H9 (cell line): ENCODE results near the gene SFTPB. TPM values are rescaled to one million over a fixed set of nuclear protein-coding genes. Genes with fewer than 3 reads are reported as not detected.

Source experiments
- DNase-seq: peaks from one replicate; pipeline ENCODE4 v3.0.0-alpha.2; 2017
- H2AFZ ChIP-seq: one replicate; pipeline ENCODE4 v1.6.1; 2013; ENCODE audit warnings: mild to moderate bottlenecking, low read length, control low read depth, moderate library complexity
- H2AK5ac ChIP-seq: 2 replicates; pipeline ENCODE4 v1.6.1; 2013; ENCODE audit warnings: low read length, control low read depth, mixed read lengths; ENCODE audit not compliant: insufficient read length
- H2BK120ac ChIP-seq: one replicate; pipeline ENCODE4 v1.6.1; 2013; ENCODE audit warnings: low read depth, mild to moderate bottlenecking, low read length, control low read depth, inconsistent platforms; ENCODE audit not compliant: poor library complexity, severe bottlenecking
- H2BK12ac ChIP-seq: 2 replicates; pipeline ENCODE4 v1.6.1; 2013; ENCODE audit warnings: low read length, control low read depth, mixed read lengths, low read depth; ENCODE audit not compliant: insufficient read length
- H2BK15ac ChIP-seq: 2 replicates; pipeline ENCODE4 v1.6.1; 2013; ENCODE audit warnings: low read depth, low read length, control low read depth
- H2BK20ac ChIP-seq: one replicate; pipeline ENCODE4 v1.6.1; 2013; ENCODE audit warnings: low read depth, mild to moderate bottlenecking, low read length, control low read depth, inconsistent platforms; ENCODE audit not compliant: poor library complexity, severe bottlenecking
- H2BK5ac ChIP-seq: 2 replicates; pipeline ENCODE4 v1.6.1; 2013; ENCODE audit warnings: low read length, control low read depth, mixed read lengths; ENCODE audit not compliant: insufficient read length
- H3K14ac ChIP-seq: 2 replicates; pipeline ENCODE4 v1.6.1; 2013; ENCODE audit warnings: low read length, control low read depth; ENCODE audit not compliant: insufficient read depth
- H3K18ac ChIP-seq: 2 replicates; pipeline ENCODE4 v1.6.1; 2013; ENCODE audit warnings: low read depth, mild to moderate bottlenecking, mixed read lengths, low read length, control low read depth; ENCODE audit not compliant: insufficient read length
- H3K23ac ChIP-seq: 2 replicates; pipeline ENCODE4 v1.6.1; 2013; ENCODE audit warnings: low read length, control low read depth, mixed read lengths, low read depth; ENCODE audit not compliant: insufficient read length
- H3K23me2 ChIP-seq: 2 replicates; pipeline ENCODE4 v1.6.1; 2013; ENCODE audit warnings: low read depth, mild to moderate bottlenecking, mixed read lengths, low read length, control low read depth; ENCODE audit not compliant: insufficient read length, poor library complexity, severe bottlenecking
- H3K27ac ChIP-seq: 2 replicates; pipeline ENCODE4 v1.5.1; 2013; ENCODE audit warnings: low read length, control low read depth, mixed read lengths, low read depth; ENCODE audit not compliant: insufficient read length
- H3K27me3 ChIP-seq: 2 replicates; pipeline ENCODE4 v1.6.1; 2013; ENCODE audit warnings: low read length, control low read depth, inconsistent platforms; ENCODE audit not compliant: insufficient read depth
- H3K4ac ChIP-seq: 2 replicates; pipeline ENCODE4 v1.6.1; 2013; ENCODE audit warnings: low read depth, mild to moderate bottlenecking, control low read depth, inconsistent platforms, low read length, moderate library complexity
- H3K4me1 ChIP-seq: 2 replicates; pipeline ENCODE4 v1.6.1; 2013; ENCODE audit warnings: low read length, control low read depth, inconsistent platforms; ENCODE audit not compliant: insufficient read depth
- H3K4me2 ChIP-seq: 2 replicates; pipeline ENCODE4 v1.6.1; 2013; ENCODE audit warnings: low read length, control low read depth, mixed read lengths; ENCODE audit not compliant: insufficient read length, insufficient read depth
- H3K56ac ChIP-seq: 2 replicates; pipeline ENCODE4 v1.6.1; 2013; ENCODE audit warnings: low read depth, mild to moderate bottlenecking, mixed read lengths, low read length, control low read depth; ENCODE audit not compliant: insufficient read length
- H3K79me1 ChIP-seq: 2 replicates; pipeline ENCODE4 v1.6.1; 2013; ENCODE audit warnings: low read depth, mild to moderate bottlenecking, moderate library complexity, low read length, control low read depth, inconsistent platforms; ENCODE audit not compliant: insufficient read depth, poor library complexity, severe bottlenecking
- H3K79me2 ChIP-seq: 2 replicates; pipeline ENCODE4 v1.6.1; 2013; ENCODE audit warnings: low read length, control low read depth, inconsistent platforms; ENCODE audit not compliant: insufficient read depth
- H3K9ac ChIP-seq: 2 replicates; pipeline ENCODE4 v1.6.1; 2013; ENCODE audit warnings: low read length, control low read depth, mixed read lengths; ENCODE audit not compliant: insufficient read length; ENCODE audit errors: extremely low read depth
- H3K9me3 ChIP-seq: one replicate; pipeline ENCODE4 v1.6.1; 2013; ENCODE audit warnings: low read depth, low read length, inconsistent platforms; ENCODE audit not compliant: control insufficient read depth
- H3T11ph ChIP-seq: one replicate; pipeline ENCODE4 v1.6.1; 2013; ENCODE audit warnings: mild to moderate bottlenecking, low read length, control low read depth, inconsistent platforms
- H4K20me1 ChIP-seq: one replicate; pipeline ENCODE4 v1.6.1; 2013; ENCODE audit not compliant: control insufficient read depth, insufficient read length, insufficient read depth
- H4K5ac ChIP-seq: 2 replicates; pipeline ENCODE4 v1.6.1; 2013; ENCODE audit warnings: low read depth, mild to moderate bottlenecking, mixed read lengths, low read length, control low read depth; ENCODE audit not compliant: insufficient read length
- H4K8ac ChIP-seq: replicated peaks from 2 replicates; pipeline ENCODE4 v1.6.1; 2013; ENCODE audit warnings: low read length, control low read depth, mixed read lengths, low read depth; ENCODE audit not compliant: insufficient read length
- H4K91ac ChIP-seq: 2 replicates; pipeline ENCODE4 v1.6.1; 2013; ENCODE audit warnings: low read depth, mild to moderate bottlenecking, moderate library complexity, mixed read lengths, low read length, control low read depth; ENCODE audit not compliant: insufficient read length
- H3K27ac Mint-ChIP-seq, 3 experiments: 2 replicates in 2 of 3; 3 replicates in 1 of 3; pipeline ENCODE4 v1.8.0; 2020 to 2021; ENCODE audit warnings: mixed read lengths in 3 of 3, mild to moderate bottlenecking in 1 of 3, moderate library complexity in 1 of 3
- H3K27me3 Mint-ChIP-seq: 2 replicates; pipeline ENCODE4 v1.8.0; 2021; ENCODE audit warnings: low read depth, mild to moderate bottlenecking, moderate library complexity, mixed read lengths
- H3K36me3 Mint-ChIP-seq, 3 experiments: 2 replicates in 2 of 3; 3 replicates in 1 of 3; pipeline ENCODE4 v1.8.0; 2020 to 2021; ENCODE audit warnings: low read depth in 3 of 3, mixed read lengths in 3 of 3; ENCODE audit not compliant: insufficient read depth in 1 of 3
- H3K4me1 Mint-ChIP-seq, 2 experiments: 2 replicates each; pipeline ENCODE4 v1.8.0; 2020; ENCODE audit warnings: mixed read lengths in 2 of 2
- H3K4me3 Mint-ChIP-seq, 2 experiments: 2 replicates in 1 of 2; 3 replicates in 1 of 2; pipeline ENCODE4 v1.8.0; 2020 to 2021; ENCODE audit warnings: mild to moderate bottlenecking in 2 of 2, mixed read lengths in 2 of 2, moderate library complexity in 1 of 2
- H3K9me3 Mint-ChIP-seq, 2 experiments: 2 replicates in 1 of 2; 3 replicates in 1 of 2; pipeline ENCODE4 v1.8.0; 2020; ENCODE audit warnings: mild to moderate bottlenecking in 2 of 2, mixed read lengths in 2 of 2, moderate library complexity in 1 of 2
- WGBS: extraction: QIAGEN DNeasy Blood & Tissue Kit; methylation state at CpG from one replicate; pipeline ENCODE4 v1.1.7; 2013; ENCODE audit warnings: missing lambda C conversion rate, low lambda C conversion rate, mixed read lengths; ENCODE audit not compliant: insufficient read length; ENCODE audit errors: extremely low coverage; 5-methylcytosine and 5-hydroxymethylcytosine counted together
- total RNA-seq: library from RNA; stranded (reverse); gene quantifications from 2 replicates; pipeline ENCODE4 v1.2.1, GENCODE V29; 2021
- TF ChIP-seq, protein P1 (sequence below): fragments of 200-600 bp; sonication (generic); conservative IDR thresholded peaks from 3 replicates; pipeline ENCODE4 v1.8.0; 2021; ENCODE audit warnings: antibody characterized with exemption, mild to moderate bottlenecking

SFTPB gene
- total RNA-seq, 1 experiment from 2014 or later = not detected

DNA sequence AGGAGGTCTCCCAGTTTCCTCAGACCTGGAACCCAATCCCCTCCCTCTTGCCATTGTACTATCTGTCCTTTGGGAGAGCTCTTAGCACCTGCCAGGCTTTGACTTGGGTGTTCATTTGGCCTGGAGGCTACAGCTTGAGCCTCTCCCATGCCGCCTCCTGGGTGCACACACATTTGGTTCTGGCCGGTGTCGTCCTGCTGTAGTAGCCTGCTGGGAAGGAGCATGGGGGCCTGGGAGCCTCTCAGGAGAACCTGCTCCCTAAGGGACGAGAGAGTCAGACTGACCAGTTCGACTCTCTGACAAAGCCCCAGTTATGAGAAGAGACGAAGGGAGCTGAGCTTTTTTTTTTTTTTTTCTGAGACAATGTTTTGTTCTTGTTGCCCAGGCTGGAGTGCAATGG is 7.4 kb upstream of the SFTPB start:
- no peak overlapping the region for H2AFZ ChIP-seq
- H2AK5ac ChIP-seq = no peak overlapping the region
- H3K23ac ChIP-seq = no peak overlapping the region
- no peaks in the 10 kb centered on the region; a peak in 1 of 5 replicates for H3K9me3 Mint-ChIP-seq
- H2BK5ac ChIP-seq = no peak overlapping the region
- no peaks in the 10 kb centered on the region for H3K4me1 ChIP-seq
- no peak overlapping the region for H3K4ac ChIP-seq
- no peaks in the 10 kb centered on the region for H3K79me1 ChIP-seq
- no peak overlapping the region for H2BK20ac ChIP-seq
- H3K56ac ChIP-seq = no peak overlapping the region
- H4K8ac ChIP-seq = no peak overlapping the region
- H3K18ac ChIP-seq = no peak overlapping the region
- H3K4me3 Mint-ChIP-seq = no peak overlapping the region
- no peaks in the 10 kb centered on the region for H3K23me2 ChIP-seq
- no peak overlapping the region for H3T11ph ChIP-seq
- no peaks in the 10 kb centered on the region for H3K36me3 Mint-ChIP-seq
- TF ChIP-seq, protein P1, sequence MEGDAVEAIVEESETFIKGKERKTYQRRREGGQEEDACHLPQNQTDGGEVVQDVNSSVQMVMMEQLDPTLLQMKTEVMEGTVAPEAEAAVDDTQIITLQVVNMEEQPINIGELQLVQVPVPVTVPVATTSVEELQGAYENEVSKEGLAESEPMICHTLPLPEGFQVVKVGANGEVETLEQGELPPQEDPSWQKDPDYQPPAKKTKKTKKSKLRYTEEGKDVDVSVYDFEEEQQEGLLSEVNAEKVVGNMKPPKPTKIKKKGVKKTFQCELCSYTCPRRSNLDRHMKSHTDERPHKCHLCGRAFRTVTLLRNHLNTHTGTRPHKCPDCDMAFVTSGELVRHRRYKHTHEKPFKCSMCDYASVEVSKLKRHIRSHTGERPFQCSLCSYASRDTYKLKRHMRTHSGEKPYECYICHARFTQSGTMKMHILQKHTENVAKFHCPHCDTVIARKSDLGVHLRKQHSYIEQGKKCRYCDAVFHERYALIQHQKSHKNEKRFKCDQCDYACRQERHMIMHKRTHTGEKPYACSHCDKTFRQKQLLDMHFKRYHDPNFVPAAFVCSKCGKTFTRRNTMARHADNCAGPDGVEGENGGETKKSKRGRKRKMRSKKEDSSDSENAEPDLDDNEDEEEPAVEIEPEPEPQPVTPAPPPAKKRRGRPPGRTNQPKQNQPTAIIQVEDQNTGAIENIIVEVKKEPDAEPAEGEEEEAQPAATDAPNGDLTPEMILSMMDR = no peak
- peaks cover 22% of the 10 kb centered on the region for H3K27me3 Mint-ChIP-seq
- H3K27ac ChIP-seq = no peak overlapping the region
- H2BK120ac ChIP-seq = no peak overlapping the region
- peaks cover 12 to 14% of the 10 kb centered on the region in 2 experiments for H3K4me1 Mint-ChIP-seq
- no peak overlapping the region for H4K91ac ChIP-seq
- H3K14ac ChIP-seq = no peak overlapping the region
- no peak overlapping the region for H3K27ac Mint-ChIP-seq
- H4K5ac ChIP-seq = no peak overlapping the region
- no peaks in the 10 kb centered on the region for H3K9me3 ChIP-seq
- no peaks in the 10 kb centered on the region for H4K20me1 ChIP-seq
- no peak overlapping the region for H3K4me2 ChIP-seq
- H3K9ac ChIP-seq = no peak overlapping the region
- no peaks in the 10 kb centered on the region for H3K79me2 ChIP-seq
- no CpG with 5 or more reads among the region's 6 CpGs for WGBS
- no peak for DNase-seq
- no peak overlapping the region for H2BK15ac ChIP-seq
- no peak overlapping the region for H2BK12ac ChIP-seq
- no peaks in the 10 kb centered on the region for H3K27me3 ChIP-seq
